H1 (cell line): ENCODE measurements around the gene ASIC1. TPM values are rescaled to one million over a fixed set of nuclear protein-coding genes. Genes with fewer than 3 reads are reported as not detected.

Experiments used
- CHD7 ChIP-seq: fragments of 300-600 bp; sonication (generic); IDR thresholded peaks from 2 replicates; pipeline ENCODE4 v1.7.1; 2012; ENCODE audit warnings: low read length, moderate library complexity, mild to moderate bottlenecking, inconsistent platforms; ENCODE audit not compliant: insufficient replicate concordance
- GTF2F1 ChIP-seq: IDR thresholded peaks from 2 replicates; pipeline ENCODE4 v1.6.1; 2012; ENCODE audit warnings: low read depth, low read length, improper control_type of control experiment, borderline replicate concordance
- JUND ChIP-seq: IDR thresholded peaks from 2 replicates; pipeline ENCODE4 v1.6.1; 2011; ENCODE audit warnings: mild to moderate bottlenecking, improper control_type of control experiment, low read length
- NRF1 ChIP-seq: IDR thresholded peaks from 2 replicates; pipeline ENCODE4 v1.6.1; 2011; ENCODE audit warnings: mild to moderate bottlenecking, low read depth, low read length, improper control_type of control experiment
- POLR2AphosphoS5 ChIP-seq: IDR thresholded peaks from 2 replicates; pipeline ENCODE4 v1.6.1; 2011; ENCODE audit warnings: low read depth, low read length
- RXRA ChIP-seq: IDR thresholded peaks from 2 replicates; pipeline ENCODE4 v1.6.1; 2011; ENCODE audit warnings: low read depth, mild to moderate bottlenecking, low read length, moderate library complexity; ENCODE audit not compliant: insufficient read depth
- SAP30 ChIP-seq: fragments of 300-600 bp; sonication (generic); IDR thresholded peaks from 2 replicates; pipeline ENCODE4 v1.7.1; 2012; ENCODE audit warnings: low read length, moderate library complexity, mild to moderate bottlenecking, inconsistent platforms; ENCODE audit not compliant: insufficient read depth, insufficient replicate concordance
- SUZ12 ChIP-seq: fragments of 200-600 bp; sonication (generic); IDR thresholded peaks from 2 replicates; pipeline ENCODE4 v1.6.1; 2012; ENCODE audit warnings: mild to moderate bottlenecking, inconsistent platforms, low read length, moderate library complexity, mixed read lengths
- TAF1 ChIP-seq: IDR thresholded peaks from 2 replicates; pipeline ENCODE4 v1.6.1; 2011; ENCODE audit warnings: mild to moderate bottlenecking, low read depth, low read length
- ZNF274 ChIP-seq: IDR thresholded peaks from 2 replicates; pipeline ENCODE4 v1.7.0; 2012; ENCODE audit warnings: low read length, borderline replicate concordance; ENCODE audit errors: extremely low read depth
- polyA plus RNA-seq, 7 experiments: library from polyadenylated mRNA; depleted of rRNA in 3 of 7; stranded (reverse) in 5 of 7; unstranded in 2 of 7; fragments of >200 nt in 5 of 7; fragments of 200-250 nt in 2 of 7; gene quantifications; 1 replicate in 5 of 7; 2 replicates in 1 of 7; 4 replicates in 1 of 7; pipeline versions ENCODE4 v1.2.1 to v1.2.3, GENCODE V29; 2011 to 2013; ENCODE audit warnings: missing spikeins in 2 of 7, mixed read lengths in 2 of 7
- total RNA-seq: library from RNA; stranded (reverse); fragmentation: NEBNext Ultra II Directional; extraction: Animal tissue kit (Norgen Biotek cat#: 25700); gene quantifications from 2 replicates; pipeline ENCODE4 v1.2.1, GENCODE V29; 2021

The ASIC1 gene
- total and polyA plus RNA-seq, 2 of the 8 experiments (the other 6 are each of a cell fraction or from before 2014, with no cell fraction given): 2.4 to 4.4 TPM

GRCh38 chr12:50084775-50085614 is 27.6 kb downstream of the ASIC1 start, which contains the start of gene SMARCD1 (continued):
- no peak for TF ChIP-seq CHD7
- TF ChIP-seq NRF1: no peak
- no peak; the same call in none of the 2 replicates for TF ChIP-seq POLR2AphosphoS5
- TF ChIP-seq SUZ12: no peak
- no peak for TF ChIP-seq JUND
- TF ChIP-seq ZNF274: no peak
- TF ChIP-seq GTF2F1: no peak; the same call in 1 of the 2 replicates
- peak; percentile 86 for TF ChIP-seq TAF1
- TF ChIP-seq SAP30: no peak
- TF ChIP-seq RXRA: peak; percentile 27; the same call in 1 of the 2 replicates
